ENCODE measurements around the gene MAP4K1.

- TF ChIP-seq, protein P1, sequence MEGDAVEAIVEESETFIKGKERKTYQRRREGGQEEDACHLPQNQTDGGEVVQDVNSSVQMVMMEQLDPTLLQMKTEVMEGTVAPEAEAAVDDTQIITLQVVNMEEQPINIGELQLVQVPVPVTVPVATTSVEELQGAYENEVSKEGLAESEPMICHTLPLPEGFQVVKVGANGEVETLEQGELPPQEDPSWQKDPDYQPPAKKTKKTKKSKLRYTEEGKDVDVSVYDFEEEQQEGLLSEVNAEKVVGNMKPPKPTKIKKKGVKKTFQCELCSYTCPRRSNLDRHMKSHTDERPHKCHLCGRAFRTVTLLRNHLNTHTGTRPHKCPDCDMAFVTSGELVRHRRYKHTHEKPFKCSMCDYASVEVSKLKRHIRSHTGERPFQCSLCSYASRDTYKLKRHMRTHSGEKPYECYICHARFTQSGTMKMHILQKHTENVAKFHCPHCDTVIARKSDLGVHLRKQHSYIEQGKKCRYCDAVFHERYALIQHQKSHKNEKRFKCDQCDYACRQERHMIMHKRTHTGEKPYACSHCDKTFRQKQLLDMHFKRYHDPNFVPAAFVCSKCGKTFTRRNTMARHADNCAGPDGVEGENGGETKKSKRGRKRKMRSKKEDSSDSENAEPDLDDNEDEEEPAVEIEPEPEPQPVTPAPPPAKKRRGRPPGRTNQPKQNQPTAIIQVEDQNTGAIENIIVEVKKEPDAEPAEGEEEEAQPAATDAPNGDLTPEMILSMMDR (IDR thresholded peaks at IDR 0.05 in 4 of 5, conservative IDR thresholded peaks at IDR 0.05 in 1 of 5) = no peak
- TF ChIP-seq POLR2A (IDR thresholded peaks at IDR 0.05) = no peak
Observed at GRCh38 chr19:38563475-38563874, 54.3 kb downstream of the MAP4K1 start.

Data from gastrocnemius medialis (tissue), 4 donors.